HG03066 (cell line): ENCODE measurements around the gene OR1S1.
"Not testable (repeated sequence)": the region's sequence is repeated elsewhere in the genome, so short reads cannot be mapped to it uniquely, and the experiment has no call there.

Experiments used
- ATAC-seq: cut with Tn5 transposase; IDR thresholded peaks from one replicate; pipeline ENCODE4 v1.9.1; 2021; ENCODE audit warnings: low read depth; ENCODE audit not compliant: unreplicated experiment

OR1S1 gene

GRCh38 chr11:58212420-58212819 lies at the start of gene OR1S1:
Gene OR1S1, plus strand, starts transcription at chr11:58212720.
- not testable (repeated sequence) for ATAC-seq

GRCh38 chr11:58164389-58164788 lies 48.1 kb upstream of the OR1S1 start:
- ATAC-seq, result no peak

- no peak for ATAC-seq
Observed at GRCh38 chr11:58164990-58165389, 47.5 kb upstream of the OR1S1 start.

- no peak for ATAC-seq
Observed at GRCh38 chr11:58165504-58166106, 46.9 kb upstream of the OR1S1 start.

GRCh38 chr11:58177409-58178054 lies 35.0 kb upstream of the OR1S1 start:
- ATAC-seq, result no peak

GRCh38 chr11:58178444-58178843 lies 34.1 kb upstream of the OR1S1 start:
- ATAC-seq, result no peak

- ATAC-seq, result no peak
Observed at GRCh38 chr11:58179648-58180047, 32.9 kb upstream of the OR1S1 start.

- no peak for ATAC-seq
Observed at GRCh38 chr11:58186938-58187337, 25.6 kb upstream of the OR1S1 start.

- no peak for ATAC-seq
Observed at GRCh38 chr11:58188770-58189169, 23.8 kb upstream of the OR1S1 start, which contains the start of gene OR9Q2. Gene OR9Q2, plus strand, starts transcription at chr11:58189070. Its CDS starts 1,421 bp downstream, at chr11:58190491.

GRCh38 chr11:58192229-58192628 lies 20.3 kb upstream of the OR1S1 start:
- ATAC-seq, result no peak

GRCh38 chr11:58193391-58193790 lies 19.1 kb upstream of the OR1S1 start:
- no peak for ATAC-seq

- ATAC-seq, result no peak
Observed at GRCh38 chr11:58195939-58196338, 16.6 kb upstream of the OR1S1 start.

- no peak for ATAC-seq
Observed at GRCh38 chr11:58199271-58199670, 13.2 kb upstream of the OR1S1 start.

- ATAC-seq, result no peak
Observed at GRCh38 chr11:58204042-58204441, 8.5 kb upstream of the OR1S1 start, which contains the start of gene OR1S2. Gene OR1S2, minus strand, starts transcription at chr11:58204142. Its CDS starts 0 bp downstream, at chr11:58204142.

- ATAC-seq, result no peak
Observed at GRCh38 chr11:58216476-58216875, 4.0 kb downstream of the OR1S1 start.

GRCh38 chr11:58222721-58223120 lies 10.2 kb downstream of the OR1S1 start:
- ATAC-seq, result no peak

GRCh38 chr11:58227956-58228615 lies 15.6 kb downstream of the OR1S1 start:
- ATAC-seq, result no peak

- no peak for ATAC-seq
Observed at GRCh38 chr11:58243954-58244353, 31.4 kb downstream of the OR1S1 start.

GRCh38 chr11:58254936-58255335 lies 42.4 kb downstream of the OR1S1 start:
- no peak for ATAC-seq

GRCh38 chr11:58259983-58260382 lies 47.5 kb downstream of the OR1S1 start:
- no peak for ATAC-seq
